Stimulated activated CD4-positive, alpha-beta T cell treated with anti-CD3 and anti-CD28 coated beads, Interleukin-15, amount 100 ng/mL, for 24 hours (primary cell): Measurements from ENCODE around the gene CD28.
A peak's percentile ranks its signal among the peaks of the same experiment; 100 is the strongest.
"Not testable (repeated sequence)": the region's sequence is repeated elsewhere in the genome, so short reads cannot be mapped to it uniquely, and the experiment has no call there.

Experiments
- DNase-seq: peaks from one replicate; pipeline ENCODE4 v3.0.0-alpha.2; 2020

CD28 gene

GRCh38 chr2:203688798-203689197, 17.6 kb upstream of the CD28 start:
- no peak for DNase-seq

GRCh38 chr2:203689426-203690116, 16.9 kb upstream of the CD28 start:
- no peak for DNase-seq

- DNase-seq: no peak
Measured at GRCh38 chr2:203690117-203690431, 16.4 kb upstream of the CD28 start.

- DNase-seq: no peak
Measured at GRCh38 chr2:203690441-203691047, 15.9 kb upstream of the CD28 start.

GRCh38 chr2:203691149-203691548, 15.3 kb upstream of the CD28 start:
- DNase-seq: no peak

GRCh38 chr2:203692031-203692710, 14.3 kb upstream of the CD28 start:
- no peak for DNase-seq

GRCh38 chr2:203693242-203693879, 13.1 kb upstream of the CD28 start:
- DNase-seq: no peak

GRCh38 chr2:203694191-203694590, 12.2 kb upstream of the CD28 start:
- no peak for DNase-seq

GRCh38 chr2:203697190-203697589, 9.2 kb upstream of the CD28 start:
- no peak for DNase-seq

GRCh38 chr2:203697763-203698162, 8.7 kb upstream of the CD28 start:
- not testable (repeated sequence) for DNase-seq

- not testable (repeated sequence) for DNase-seq
Measured at GRCh38 chr2:203698410-203698809, 8.0 kb upstream of the CD28 start.

- DNase-seq: no peak
Measured at GRCh38 chr2:203704430-203704829, 2.0 kb upstream of the CD28 start.

GRCh38 chr2:203705178-203705577, 1.3 kb upstream of the CD28 start:
- peak; percentile 52 for DNase-seq

- DNase-seq: no peak
Measured at GRCh38 chr2:203707530-203707929, 1.1 kb downstream of the CD28 start.

- DNase-seq: no peak
Measured at GRCh38 chr2:203708846-203709396, 2.5 kb downstream of the CD28 start.

- no peak for DNase-seq
Measured at GRCh38 chr2:203709416-203710040, 3.1 kb downstream of the CD28 start.

GRCh38 chr2:203710226-203710625, 3.8 kb downstream of the CD28 start:
- no peak for DNase-seq

GRCh38 chr2:203710952-203711351, 4.5 kb downstream of the CD28 start:
- DNase-seq: no peak

GRCh38 chr2:203711399-203711798, 5.0 kb downstream of the CD28 start:
- DNase-seq: no peak

GRCh38 chr2:203713381-203713780, 6.9 kb downstream of the CD28 start:
- DNase-seq: no peak

GRCh38 chr2:203714112-203714511, 7.7 kb downstream of the CD28 start:
- no peak for DNase-seq

GRCh38 chr2:203715744-203716143, 9.3 kb downstream of the CD28 start:
- DNase-seq: no peak

GRCh38 chr2:203718087-203718486, 11.6 kb downstream of the CD28 start:
- DNase-seq: peak; percentile 70
